ENCODE results near the gene CELA3B.
"Not testable (repeated sequence)": the region's sequence is repeated elsewhere in the genome, so short reads cannot be mapped to it uniquely, and the experiment has no call there.

CELA3B gene

GRCh38 chr1:22031214-22031962 is 54.6 kb downstream of the CELA3B start:
- no peak overlapping the region for H3K4me3 ChIP-seq (ENCODE audit: low read depth, low read length)
- no peak for TF ChIP-seq CTCF (conservative IDR thresholded peaks at IDR 0.05; ENCODE audit: low read depth, low read length)
- no peak for DNase-seq (ENCODE audit: low read depth)

DNA sequence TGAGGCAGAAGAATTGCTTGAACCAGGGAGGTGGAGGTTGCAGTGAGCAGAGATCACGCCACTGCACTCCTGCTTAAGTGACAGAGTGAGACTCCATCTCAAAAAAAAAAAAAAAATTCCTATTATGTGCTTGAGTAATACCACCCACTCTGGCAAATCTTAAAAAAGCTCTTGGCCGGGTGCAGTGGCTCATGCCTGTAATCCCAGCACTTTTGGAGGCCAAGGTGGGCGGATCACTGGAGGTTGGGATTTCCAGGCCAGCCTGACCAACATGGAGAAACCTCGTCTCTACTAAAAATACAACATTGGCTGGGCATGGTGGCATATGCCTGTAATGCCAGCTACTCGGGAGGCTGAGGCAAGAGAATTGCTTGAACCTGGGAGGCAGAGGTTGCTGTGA is 58.0 kb downstream of the CELA3B start:
- not testable (repeated sequence) for H3K4me3 ChIP-seq (ENCODE audit: low read depth, low read length); DNase-seq (ENCODE audit: low read depth)

- DNase-seq (ENCODE audit: low read depth) = no peak
- no peak for TF ChIP-seq CTCF (conservative IDR thresholded peaks at IDR 0.05; ENCODE audit: low read depth, low read length)
- no peak overlapping the region for H3K4me3 ChIP-seq (ENCODE audit: low read depth, low read length)
These were observed 60.7 kb downstream of the CELA3B start for GRCh38 chr1:22037520-22037919.

GRCh38 chr1:22038036-22038435 is 61.2 kb downstream of the CELA3B start:
- no peak for TF ChIP-seq CTCF (conservative IDR thresholded peaks at IDR 0.05; ENCODE audit: low read depth, low read length)
- no peak overlapping the region for H3K4me3 ChIP-seq (ENCODE audit: low read depth, low read length)
- no peak for DNase-seq (ENCODE audit: low read depth)
